Peyer's patch (tissue), 4 donors: Measurements from ENCODE around the gene STK10.

Source experiments
- POLR2A ChIP-seq, 2 donors: fragments of 450-650 bp; IDR thresholded peaks; one replicate each; pipeline ENCODE4 v1.5.1; 2017; ENCODE audit warnings: antibody characterized with exemption in 2 of 2, mild to moderate bottlenecking in 2 of 2, moderate library complexity in 2 of 2
- TF ChIP-seq, protein P1 (sequence below), 6 experiments: fragments of 450-650 bp in 4 of 6; fragments of 200-600 bp in 2 of 6; sonication (generic) in 1 of 6; IDR thresholded peaks; one replicate each; pipeline ENCODE4 v1.5.1; 2017 to 2019; ENCODE audit warnings: antibody characterized with exemption in 6 of 6, mild to moderate bottlenecking in 3 of 6, moderate library complexity in 1 of 6

GRCh38 chr5:172075656-172076055, 112.4 kb downstream of the STK10 start:
- TF ChIP-seq, protein P1, sequence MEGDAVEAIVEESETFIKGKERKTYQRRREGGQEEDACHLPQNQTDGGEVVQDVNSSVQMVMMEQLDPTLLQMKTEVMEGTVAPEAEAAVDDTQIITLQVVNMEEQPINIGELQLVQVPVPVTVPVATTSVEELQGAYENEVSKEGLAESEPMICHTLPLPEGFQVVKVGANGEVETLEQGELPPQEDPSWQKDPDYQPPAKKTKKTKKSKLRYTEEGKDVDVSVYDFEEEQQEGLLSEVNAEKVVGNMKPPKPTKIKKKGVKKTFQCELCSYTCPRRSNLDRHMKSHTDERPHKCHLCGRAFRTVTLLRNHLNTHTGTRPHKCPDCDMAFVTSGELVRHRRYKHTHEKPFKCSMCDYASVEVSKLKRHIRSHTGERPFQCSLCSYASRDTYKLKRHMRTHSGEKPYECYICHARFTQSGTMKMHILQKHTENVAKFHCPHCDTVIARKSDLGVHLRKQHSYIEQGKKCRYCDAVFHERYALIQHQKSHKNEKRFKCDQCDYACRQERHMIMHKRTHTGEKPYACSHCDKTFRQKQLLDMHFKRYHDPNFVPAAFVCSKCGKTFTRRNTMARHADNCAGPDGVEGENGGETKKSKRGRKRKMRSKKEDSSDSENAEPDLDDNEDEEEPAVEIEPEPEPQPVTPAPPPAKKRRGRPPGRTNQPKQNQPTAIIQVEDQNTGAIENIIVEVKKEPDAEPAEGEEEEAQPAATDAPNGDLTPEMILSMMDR (IDR thresholded peaks at IDR 0.05) = no peak
- TF ChIP-seq POLR2A (IDR thresholded peaks at IDR 0.05) = no peak
